Natural killer cell (primary cell): Measurements from ENCODE around the gene BAIAP2. TPM values are rescaled to one million over a fixed set of nuclear protein-coding genes. Genes with fewer than 3 reads are reported as not detected.

Experiments
- ATAC-seq, 3 donors: fragments of 150-1000 bp in 2 of 3; fragments of 200-7000 bp in 1 of 3; cut with Tn5 transposase; 1 replicate in 1 of 3; 2 replicates in 2 of 3; pipeline ENCODE4 v1.10.0; 2021; ENCODE audit warnings: mild to moderate bottlenecking in 2 of 3, moderate library complexity in 2 of 3
- DNase-seq, 2 donors: peaks; one replicate each; pipeline versions ENCODE4 v3.0.0 to v3.0.0-alpha.2; 2013 to 2021; ENCODE audit warnings: mixed read lengths in 1 of 2
- H3K27ac ChIP-seq: one replicate; pipeline ENCODE4 v1.5.1; 2013; ENCODE audit warnings: mild to moderate bottlenecking, low read length
- H3K27me3 ChIP-seq: one replicate; pipeline ENCODE4 v1.6.1; 2013; ENCODE audit warnings: low read length; ENCODE audit not compliant: control insufficient read depth, insufficient read depth
- H3K36me3 ChIP-seq: one replicate; pipeline ENCODE4 v1.6.1; 2013; ENCODE audit warnings: low read length; ENCODE audit not compliant: control insufficient read depth, insufficient read depth
- H3K4me1 ChIP-seq: one replicate; pipeline ENCODE4 v1.6.1; 2013; ENCODE audit warnings: low read length; ENCODE audit not compliant: control insufficient read depth, insufficient read depth
- H3K4me3 ChIP-seq: one replicate; pipeline ENCODE4 v1.5.1; 2013; ENCODE audit warnings: low read length
- H3K9me3 ChIP-seq: one replicate; pipeline ENCODE4 v1.6.1; 2013; ENCODE audit warnings: low read length; ENCODE audit not compliant: control insufficient read depth, insufficient read depth
- H3K27ac Mint-ChIP-seq, 2 donors: one replicate each; pipeline ENCODE4 v1.8.0; 2022; ENCODE audit warnings: mild to moderate bottlenecking in 2 of 2, mixed read lengths in 2 of 2, moderate library complexity in 1 of 2
- H3K27me3 Mint-ChIP-seq, 2 donors: one replicate each; pipeline ENCODE4 v1.8.0; 2022; ENCODE audit warnings: low read depth in 2 of 2, mixed read lengths in 2 of 2
- H3K36me3 Mint-ChIP-seq: one replicate; pipeline ENCODE4 v1.8.0; 2022; ENCODE audit warnings: mixed read lengths
- H3K4me1 Mint-ChIP-seq, 2 donors: one replicate each; pipeline ENCODE4 v1.8.0; 2022; ENCODE audit warnings: mixed read lengths in 2 of 2
- H3K4me3 Mint-ChIP-seq: one replicate; pipeline ENCODE4 v1.8.0; 2022; ENCODE audit warnings: mild to moderate bottlenecking, moderate library complexity, mixed read lengths
- H3K9me3 Mint-ChIP-seq, 2 donors: one replicate each; pipeline ENCODE4 v1.8.0; 2022; ENCODE audit warnings: mixed read lengths in 2 of 2
- WGBS: methylation state at CpG from one replicate; pipeline ENCODE4 v1.1.7; 2013; ENCODE audit warnings: missing lambda C conversion rate; ENCODE audit not compliant: insufficient coverage; 5-methylcytosine and 5-hydroxymethylcytosine counted together
- intact Hi-C: fragments of 100-400 bp; cut with micrococcal nuclease; formaldehyde crosslinking; loops from one replicate; pipeline ENCODE4 v1.14.2; 2022
- total RNA-seq, 4 donors: library from RNA; stranded (reverse); fragments of 120-200 nt in 1 of 4; gene quantifications; one replicate each; pipeline versions ENCODE4 v1.2.3 to v1.2.4, GENCODE V29; 2013 to 2022
- TF ChIP-seq, protein P1 (sequence below): fragments of 200-600 bp; IDR thresholded peaks from one replicate; pipeline ENCODE4 v1.8.0; 2022; ENCODE audit warnings: antibody characterized with exemption

Gene BAIAP2
- total RNA-seq, 3 donors from 2014 or later (not counting 1 experiment from before 2014, with no cell fraction given): 6.7 to 12.3 (median 10.4) TPM

DNA sequence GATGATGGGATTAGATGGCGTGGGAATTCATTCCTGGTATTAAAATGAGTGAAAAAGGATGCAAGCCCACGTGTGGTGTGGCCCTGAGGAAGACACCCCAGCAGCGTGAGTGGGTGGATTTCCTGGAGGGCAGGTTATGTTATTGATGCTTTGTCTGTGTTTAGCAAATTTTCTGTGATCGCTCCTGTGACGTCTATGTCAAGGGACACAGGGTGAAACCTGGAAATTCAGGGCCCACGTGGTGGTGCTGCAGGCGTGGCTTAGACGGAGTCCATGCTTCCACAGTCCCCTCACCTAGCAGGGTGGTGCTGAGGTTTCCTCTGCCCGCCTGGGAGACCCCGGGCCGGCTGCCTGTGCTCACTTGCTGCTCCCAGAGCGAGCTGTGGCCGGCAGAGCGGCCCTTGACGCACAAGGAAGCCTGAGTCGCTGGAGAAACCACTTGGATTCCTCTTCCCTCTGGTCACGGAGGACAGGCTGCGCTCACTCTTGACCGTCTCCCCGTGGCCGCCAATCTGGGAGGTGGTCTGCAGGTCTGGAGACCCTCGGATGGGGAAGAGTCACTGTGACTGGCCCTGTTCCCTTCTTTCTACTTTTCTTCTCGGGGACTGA is 23.4 kb downstream of the BAIAP2 start:
- intact Hi-C loops: no loop called here
- Mint-ChIP-seq H3K36me3 (no peaks in the 10 kb centered on the region), H3K27ac (no peak overlapping the region), H3K27me3 (no peaks in the 10 kb centered on the region), H3K4me3 (no peak overlapping the region), H3K4me1 (no peaks in the 10 kb centered on the region), H3K9me3 (no peaks in the 10 kb centered on the region)
- Histone ChIP-seq H3K36me3 (no peaks in the 10 kb centered on the region), H3K4me3 (no peak overlapping the region), H3K27ac (no peak overlapping the region), H3K9me3 (no peaks in the 10 kb centered on the region), H3K4me1 (no peaks in the 10 kb centered on the region), H3K27me3 (no peaks in the 10 kb centered on the region)
- 85% methylated on average over 23 of the region's 23 CpGs for WGBS
- TF ChIP-seq, protein P1, sequence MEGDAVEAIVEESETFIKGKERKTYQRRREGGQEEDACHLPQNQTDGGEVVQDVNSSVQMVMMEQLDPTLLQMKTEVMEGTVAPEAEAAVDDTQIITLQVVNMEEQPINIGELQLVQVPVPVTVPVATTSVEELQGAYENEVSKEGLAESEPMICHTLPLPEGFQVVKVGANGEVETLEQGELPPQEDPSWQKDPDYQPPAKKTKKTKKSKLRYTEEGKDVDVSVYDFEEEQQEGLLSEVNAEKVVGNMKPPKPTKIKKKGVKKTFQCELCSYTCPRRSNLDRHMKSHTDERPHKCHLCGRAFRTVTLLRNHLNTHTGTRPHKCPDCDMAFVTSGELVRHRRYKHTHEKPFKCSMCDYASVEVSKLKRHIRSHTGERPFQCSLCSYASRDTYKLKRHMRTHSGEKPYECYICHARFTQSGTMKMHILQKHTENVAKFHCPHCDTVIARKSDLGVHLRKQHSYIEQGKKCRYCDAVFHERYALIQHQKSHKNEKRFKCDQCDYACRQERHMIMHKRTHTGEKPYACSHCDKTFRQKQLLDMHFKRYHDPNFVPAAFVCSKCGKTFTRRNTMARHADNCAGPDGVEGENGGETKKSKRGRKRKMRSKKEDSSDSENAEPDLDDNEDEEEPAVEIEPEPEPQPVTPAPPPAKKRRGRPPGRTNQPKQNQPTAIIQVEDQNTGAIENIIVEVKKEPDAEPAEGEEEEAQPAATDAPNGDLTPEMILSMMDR: no peak
- ATAC-seq (no peak), DNase-seq (peak in 1 of 2 donors; percentile 38)

DNA sequence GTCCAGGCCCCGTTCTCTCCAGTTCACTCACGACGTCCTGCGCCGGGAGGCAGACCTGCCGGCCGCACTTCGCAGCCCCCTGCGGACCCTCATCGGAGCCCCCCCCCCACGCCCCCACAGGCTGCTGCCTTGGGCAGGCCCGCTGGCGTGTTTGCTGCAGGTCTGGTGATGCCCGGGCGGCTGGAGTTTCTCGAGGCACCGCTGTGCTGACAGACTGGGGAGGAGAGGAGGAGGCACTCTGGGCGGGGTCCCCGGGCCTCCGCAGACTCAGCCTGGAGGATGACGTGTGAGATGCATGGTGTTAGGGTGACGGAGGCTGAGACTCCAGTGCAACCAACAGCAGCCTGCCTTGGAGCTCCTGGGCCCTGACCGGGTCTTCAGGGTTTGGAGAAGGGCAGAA is 24.1 kb downstream of the BAIAP2 start:
- Mint-ChIP-seq H3K36me3 (no peaks in the 10 kb centered on the region), H3K27me3 (no peaks in the 10 kb centered on the region), H3K4me1 (no peaks in the 10 kb centered on the region), H3K27ac (no peak overlapping the region), H3K9me3 (no peaks in the 10 kb centered on the region), H3K4me3 (no peak overlapping the region)
- Histone ChIP-seq H3K27ac (no peak overlapping the region), H3K4me3 (no peak overlapping the region), H3K4me1 (no peaks in the 10 kb centered on the region), H3K9me3 (no peaks in the 10 kb centered on the region), H3K27me3 (no peaks in the 10 kb centered on the region), H3K36me3 (no peaks in the 10 kb centered on the region)
- intact Hi-C loops: no loop called here
- DNase-seq (no peak), ATAC-seq (no peak)
- TF ChIP-seq, protein P1: no peak
- 92% methylated on average over 23 of the region's 23 CpGs for WGBS

DNA sequence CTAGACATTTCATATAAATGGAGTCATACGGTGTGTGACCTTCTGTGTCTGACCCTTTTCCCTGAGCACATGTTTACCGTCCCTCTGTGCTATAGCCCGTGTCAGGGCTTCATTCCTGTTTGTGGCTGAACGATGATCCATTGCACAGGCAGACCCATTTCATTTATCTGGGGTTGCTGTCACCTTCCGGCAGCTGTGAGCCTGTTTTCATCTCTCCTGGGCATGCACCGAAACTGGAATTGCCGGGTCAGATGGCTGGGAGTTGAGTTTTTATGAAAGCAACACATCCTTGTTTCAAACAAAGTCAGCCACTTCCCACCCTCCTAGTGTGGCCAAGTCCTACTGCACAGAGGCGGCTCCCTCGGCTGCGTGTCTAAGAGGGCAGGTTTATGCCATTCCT is 25.5 kb downstream of the BAIAP2 start:
- intact Hi-C loops: no loop called here
- no peaks in the 10 kb centered on the region for H3K36me3 Mint-ChIP-seq

More for the DNA sequence above, 25.5 kb downstream of the BAIAP2 start:
- DNase-seq: no peak
- TF ChIP-seq, protein P1: no peak
- Histone ChIP-seq H3K27ac (no peak overlapping the region), H3K36me3 (no peaks in the 10 kb centered on the region), H3K4me3 (no peak overlapping the region), H3K27me3 (no peaks in the 10 kb centered on the region), H3K4me1 (no peaks in the 10 kb centered on the region), H3K9me3 (no peaks in the 10 kb centered on the region)
- Mint-ChIP-seq H3K4me1 (no peaks in the 10 kb centered on the region), H3K27ac (no peak overlapping the region), H3K9me3 (no peaks in the 10 kb centered on the region), H3K27me3 (no peaks in the 10 kb centered on the region), H3K4me3 (no peak overlapping the region)
- 95% methylated on average over 10 of the region's 10 CpGs for WGBS
- no peak for ATAC-seq
